ENCODE results near the gene SRSF8.

SRSF8 gene

GRCh38 chr11:95082576-95083001 lies 15.9 kb downstream of the SRSF8 start:
- H3K4me3 ChIP-seq (ENCODE audit: low read depth, low read length) = no peak overlapping the region
- TF ChIP-seq, protein P1, sequence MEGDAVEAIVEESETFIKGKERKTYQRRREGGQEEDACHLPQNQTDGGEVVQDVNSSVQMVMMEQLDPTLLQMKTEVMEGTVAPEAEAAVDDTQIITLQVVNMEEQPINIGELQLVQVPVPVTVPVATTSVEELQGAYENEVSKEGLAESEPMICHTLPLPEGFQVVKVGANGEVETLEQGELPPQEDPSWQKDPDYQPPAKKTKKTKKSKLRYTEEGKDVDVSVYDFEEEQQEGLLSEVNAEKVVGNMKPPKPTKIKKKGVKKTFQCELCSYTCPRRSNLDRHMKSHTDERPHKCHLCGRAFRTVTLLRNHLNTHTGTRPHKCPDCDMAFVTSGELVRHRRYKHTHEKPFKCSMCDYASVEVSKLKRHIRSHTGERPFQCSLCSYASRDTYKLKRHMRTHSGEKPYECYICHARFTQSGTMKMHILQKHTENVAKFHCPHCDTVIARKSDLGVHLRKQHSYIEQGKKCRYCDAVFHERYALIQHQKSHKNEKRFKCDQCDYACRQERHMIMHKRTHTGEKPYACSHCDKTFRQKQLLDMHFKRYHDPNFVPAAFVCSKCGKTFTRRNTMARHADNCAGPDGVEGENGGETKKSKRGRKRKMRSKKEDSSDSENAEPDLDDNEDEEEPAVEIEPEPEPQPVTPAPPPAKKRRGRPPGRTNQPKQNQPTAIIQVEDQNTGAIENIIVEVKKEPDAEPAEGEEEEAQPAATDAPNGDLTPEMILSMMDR (IDR thresholded peaks at IDR 0.05; ENCODE audit: low read depth, low read length) = no peak

- H3K4me3 ChIP-seq (ENCODE audit: low read depth, low read length) = no peak overlapping the region
- TF ChIP-seq, protein P1 (IDR thresholded peaks at IDR 0.05; ENCODE audit: low read depth, low read length) = no peak
These were observed 17.8 kb downstream of the SRSF8 start for GRCh38 chr11:95084509-95084908.

- no peak overlapping the region for H3K4me3 ChIP-seq (ENCODE audit: low read depth, low read length)
- TF ChIP-seq, protein P1 (IDR thresholded peaks at IDR 0.05; ENCODE audit: low read depth, low read length) = no peak
These were observed 18.5 kb downstream of the SRSF8 start for GRCh38 chr11:95085117-95085816.

DNA sequence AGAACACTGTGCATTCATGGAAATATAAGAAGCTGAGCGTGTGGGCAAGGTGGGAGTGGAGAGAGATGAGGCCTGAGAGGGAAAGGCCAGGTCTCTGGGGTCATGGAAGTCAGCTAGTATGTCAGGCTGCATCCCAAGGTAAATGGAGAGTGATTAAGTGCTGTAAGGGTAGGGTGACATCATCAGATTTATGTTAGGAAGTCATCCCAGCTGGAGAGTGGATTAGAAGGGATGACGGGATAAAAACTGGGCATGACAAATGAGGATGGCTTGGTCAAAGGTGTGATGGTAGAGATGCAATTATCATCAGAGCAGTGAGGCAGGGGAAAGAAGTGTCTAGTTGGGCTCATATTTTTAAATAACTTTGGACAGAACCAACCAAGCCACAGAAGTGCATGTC lies 19.4 kb downstream of the SRSF8 start:
- H3K4me3 ChIP-seq (ENCODE audit: low read depth, low read length) = no peak overlapping the region
- TF ChIP-seq, protein P1 (IDR thresholded peaks at IDR 0.05; ENCODE audit: low read depth, low read length) = no peak

- TF ChIP-seq, protein P1 (IDR thresholded peaks at IDR 0.05; ENCODE audit: low read depth, low read length) = no peak
- H3K4me3 ChIP-seq (ENCODE audit: low read depth, low read length) = no peak overlapping the region
These were observed 20.3 kb downstream of the SRSF8 start for GRCh38 chr11:95086836-95087570.

GRCh38 chr11:95088946-95089619 lies 22.4 kb downstream of the SRSF8 start:
- TF ChIP-seq, protein P1 (IDR thresholded peaks at IDR 0.05; ENCODE audit: low read depth, low read length) = no peak
- H3K4me3 ChIP-seq (ENCODE audit: low read depth, low read length) = peak overlapping the region; percentile 56

Measured in WI38 (cell line).